8988T (cell line): Measurements from ENCODE around the gene VILL.
A peak's percentile ranks its signal among the peaks of the same experiment; 100 is the strongest.

Experiments
- DNase-seq: peaks from one replicate; pipeline ENCODE4 v3.0.0; 2011

Gene VILL

GRCh38 chr3:38002291-38002876 is 11.8 kb downstream of the VILL start:
- DNase-seq, result no peak

- DNase-seq, result no peak
Observed at GRCh38 chr3:38002940-38003339, 12.4 kb downstream of the VILL start.

- DNase-seq, result peak; percentile 84
Observed at GRCh38 chr3:38003371-38003816, 12.8 kb downstream of the VILL start.

- no peak for DNase-seq
Observed at GRCh38 chr3:38003817-38004414, 13.3 kb downstream of the VILL start.

- DNase-seq, result peak; percentile 77
Observed at GRCh38 chr3:38004415-38005075, 14.0 kb downstream of the VILL start.

- DNase-seq, result no peak
Observed at GRCh38 chr3:38005076-38006020, 14.8 kb downstream of the VILL start.

- no peak for DNase-seq
Observed at GRCh38 chr3:38006031-38006430, 15.4 kb downstream of the VILL start.

GRCh38 chr3:38006445-38006995 is 15.9 kb downstream of the VILL start:
- DNase-seq, result no peak

GRCh38 chr3:38007754-38008090 is 17.1 kb downstream of the VILL start:
- no peak for DNase-seq

- no peak for DNase-seq
Observed at GRCh38 chr3:38008191-38008701, 17.7 kb downstream of the VILL start.

GRCh38 chr3:38008971-38009580 is 18.5 kb downstream of the VILL start:
- DNase-seq, result no peak

- DNase-seq, result no peak
Observed at GRCh38 chr3:38009807-38010591, 19.4 kb downstream of the VILL start.

GRCh38 chr3:38011111-38011510 is 20.5 kb downstream of the VILL start:
- no peak for DNase-seq

GRCh38 chr3:38015485-38015884 is 24.9 kb downstream of the VILL start:
- no peak for DNase-seq

- no peak for DNase-seq
Observed at GRCh38 chr3:38015984-38016383, 25.4 kb downstream of the VILL start.

GRCh38 chr3:38016410-38016809 is 25.8 kb downstream of the VILL start:
- DNase-seq, result no peak

GRCh38 chr3:38016847-38017444 is 26.4 kb downstream of the VILL start:
- no peak for DNase-seq

- no peak for DNase-seq
Observed at GRCh38 chr3:38017445-38018295, 27.1 kb downstream of the VILL start.

- no peak for DNase-seq
Observed at GRCh38 chr3:38018296-38019266, 28.0 kb downstream of the VILL start.
